GM12873 (cell line): ENCODE measurements around the gene TBC1D2B.

Source experiments
- TF ChIP-seq, protein P1 (sequence below): IDR thresholded peaks from 2 replicates; pipeline ENCODE4 v1.5.1; 2012; ENCODE audit warnings: low read depth, mild to moderate bottlenecking, moderate library complexity, low read length, control low read depth; ENCODE audit not compliant: insufficient read depth; ENCODE audit errors: missing control alignments

Gene TBC1D2B

DNA sequence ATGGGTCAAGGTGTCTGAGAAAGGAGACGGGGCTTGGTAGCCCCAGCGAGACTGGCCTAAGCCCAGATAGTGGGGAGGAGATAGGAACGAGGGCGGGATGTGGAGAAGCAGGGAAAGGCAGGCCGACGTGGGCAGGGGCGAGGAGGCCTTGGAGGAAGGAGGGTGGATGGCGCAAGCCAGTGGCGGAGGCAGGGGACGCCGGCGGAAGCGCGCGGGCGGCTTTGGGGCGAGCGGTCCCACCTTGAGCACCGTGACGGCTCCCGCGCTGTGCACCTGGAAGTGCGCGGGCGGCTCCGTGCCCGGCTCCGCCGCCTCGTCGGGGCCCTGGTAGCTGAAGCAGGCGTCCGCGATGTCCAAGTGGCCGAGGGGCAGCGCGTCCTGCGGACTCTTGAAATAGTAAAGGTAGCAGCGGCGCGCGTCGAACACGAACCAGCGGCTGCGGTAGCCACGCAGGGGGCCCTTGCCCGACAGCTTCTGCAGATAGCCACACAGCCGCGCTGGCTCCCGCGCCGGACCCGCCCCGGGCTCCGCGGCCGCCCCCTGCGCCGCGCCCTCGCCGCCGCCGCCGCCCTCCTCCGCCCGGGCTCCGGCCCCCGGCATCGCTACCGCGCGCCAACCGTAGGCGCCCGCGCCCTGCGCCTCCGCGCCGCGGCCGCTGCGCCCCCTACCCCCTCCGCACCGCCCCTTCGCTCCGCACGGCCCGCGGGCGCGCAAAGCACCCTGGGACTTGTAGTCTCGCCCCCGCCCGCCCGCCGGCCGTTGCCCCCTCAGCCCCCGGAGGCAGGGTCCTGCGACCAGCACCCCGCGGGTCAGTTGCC, at the start of gene TBC1D2B:
TSS of gene TBC1D2B (minus strand) at position 659 of the 818 bp plus-strand sequence. CDS start at position 600, 59 bp downstream.
- TF ChIP-seq, protein P1, sequence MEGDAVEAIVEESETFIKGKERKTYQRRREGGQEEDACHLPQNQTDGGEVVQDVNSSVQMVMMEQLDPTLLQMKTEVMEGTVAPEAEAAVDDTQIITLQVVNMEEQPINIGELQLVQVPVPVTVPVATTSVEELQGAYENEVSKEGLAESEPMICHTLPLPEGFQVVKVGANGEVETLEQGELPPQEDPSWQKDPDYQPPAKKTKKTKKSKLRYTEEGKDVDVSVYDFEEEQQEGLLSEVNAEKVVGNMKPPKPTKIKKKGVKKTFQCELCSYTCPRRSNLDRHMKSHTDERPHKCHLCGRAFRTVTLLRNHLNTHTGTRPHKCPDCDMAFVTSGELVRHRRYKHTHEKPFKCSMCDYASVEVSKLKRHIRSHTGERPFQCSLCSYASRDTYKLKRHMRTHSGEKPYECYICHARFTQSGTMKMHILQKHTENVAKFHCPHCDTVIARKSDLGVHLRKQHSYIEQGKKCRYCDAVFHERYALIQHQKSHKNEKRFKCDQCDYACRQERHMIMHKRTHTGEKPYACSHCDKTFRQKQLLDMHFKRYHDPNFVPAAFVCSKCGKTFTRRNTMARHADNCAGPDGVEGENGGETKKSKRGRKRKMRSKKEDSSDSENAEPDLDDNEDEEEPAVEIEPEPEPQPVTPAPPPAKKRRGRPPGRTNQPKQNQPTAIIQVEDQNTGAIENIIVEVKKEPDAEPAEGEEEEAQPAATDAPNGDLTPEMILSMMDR, result peak; percentile 14

DNA sequence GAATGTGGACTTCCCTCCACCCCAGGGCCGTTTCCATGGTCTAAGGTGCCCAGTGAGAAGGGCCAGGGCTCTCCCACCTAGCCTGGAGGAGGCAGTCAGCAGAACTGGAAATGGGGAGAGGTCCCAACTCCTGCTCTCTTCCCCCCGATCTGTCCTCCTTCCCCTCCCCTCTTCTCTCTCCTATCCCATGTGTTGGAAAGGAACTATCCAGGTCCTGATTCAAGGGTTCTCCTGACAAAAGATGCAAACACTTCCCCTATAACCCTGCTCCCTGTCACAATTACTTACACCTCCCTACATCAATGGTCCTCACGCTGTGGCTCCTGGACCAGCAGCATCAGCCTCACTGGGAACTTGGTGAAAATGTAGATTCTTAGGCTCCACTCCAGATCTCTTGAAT, 47.8 kb upstream of the TBC1D2B start:
- TF ChIP-seq, protein P1, result no peak

DNA sequence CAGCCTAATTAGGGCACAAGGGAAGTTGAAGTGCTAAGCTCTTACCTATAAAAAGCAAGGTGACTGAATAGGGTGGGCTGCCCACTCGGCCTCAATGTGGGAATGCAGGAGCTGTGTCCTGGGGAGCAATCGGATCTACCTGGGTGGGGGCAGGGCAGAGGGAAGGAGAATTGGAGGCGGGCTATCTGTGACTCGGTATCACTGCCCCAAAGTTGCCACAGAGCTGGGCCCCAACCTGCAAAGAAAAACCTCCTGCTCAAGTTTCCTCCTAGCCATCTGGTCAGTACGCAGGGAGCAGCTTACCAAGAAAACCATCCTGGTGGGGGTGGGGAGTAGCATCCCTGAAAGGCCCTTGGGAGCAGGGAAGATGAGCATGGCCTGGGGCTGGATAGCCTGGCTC, 43.0 kb upstream of the TBC1D2B start:
- TF ChIP-seq, protein P1, result no peak

DNA sequence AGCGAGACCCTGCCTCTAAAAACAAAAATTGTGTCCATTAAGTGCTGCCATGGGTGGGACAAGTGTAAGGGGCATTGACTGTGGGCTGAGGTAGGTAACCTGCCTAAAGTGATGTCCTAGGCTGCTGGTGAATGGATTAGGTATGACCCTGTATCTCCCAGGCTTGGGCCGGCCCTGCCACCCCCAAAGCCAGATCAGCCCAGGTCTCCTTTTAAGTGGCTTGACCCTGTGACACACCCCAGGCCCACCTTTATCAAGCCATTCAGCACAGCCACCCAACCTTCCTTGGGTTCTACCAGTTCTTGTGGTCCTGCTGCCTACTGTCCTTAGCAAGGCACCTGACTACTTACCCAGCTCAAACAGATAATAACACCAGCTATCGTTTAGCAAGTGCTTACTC, 35.0 kb upstream of the TBC1D2B start:
- TF ChIP-seq, protein P1, result no peak

DNA sequence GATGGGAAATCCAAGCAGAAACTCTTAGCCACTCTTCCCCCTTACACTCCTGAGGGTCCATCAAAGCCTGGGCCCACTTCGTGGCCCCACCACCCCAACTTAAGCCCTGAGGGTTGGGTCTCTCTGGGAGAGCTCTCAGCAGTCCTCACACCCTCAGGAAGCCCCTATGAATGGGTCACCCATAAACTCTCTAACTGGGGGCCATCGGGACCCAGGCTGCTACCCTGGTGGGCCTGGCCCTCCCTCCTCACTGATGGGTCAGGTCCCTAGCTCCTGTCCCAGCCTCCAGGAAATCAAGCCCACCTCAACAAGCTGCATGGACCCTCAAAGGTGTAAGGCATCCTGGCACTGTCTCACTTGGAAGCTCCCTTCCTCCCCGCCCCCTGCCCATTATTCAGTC, 34.3 kb upstream of the TBC1D2B start:
- TF ChIP-seq, protein P1, result no peak

DNA sequence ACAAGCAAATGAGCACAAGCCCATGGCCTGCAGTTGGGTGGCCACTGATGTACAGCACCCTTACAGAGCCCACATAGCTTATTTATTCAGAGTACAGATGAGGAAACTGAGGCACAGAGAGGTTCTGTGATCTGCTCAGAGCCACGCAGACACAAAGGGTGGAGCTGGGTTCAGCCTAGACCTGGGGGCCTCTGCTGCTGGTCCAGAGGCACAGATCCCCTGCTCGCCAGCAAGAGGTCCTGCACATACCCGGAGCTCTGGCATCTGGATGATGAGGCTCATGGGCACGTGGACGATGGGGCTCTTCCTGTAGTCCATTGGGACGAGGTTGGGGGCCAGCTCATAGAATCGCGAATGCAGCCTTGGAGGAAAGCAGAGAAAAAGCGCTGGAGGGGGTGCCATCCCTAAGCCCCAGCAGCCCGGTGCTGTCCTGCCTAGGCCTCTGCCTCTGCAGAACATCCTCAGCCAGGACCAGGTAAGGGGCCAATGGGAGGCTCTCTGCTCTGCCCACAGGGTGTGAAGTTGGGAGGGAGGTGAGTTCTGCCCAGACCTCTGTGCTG, 33.5 kb upstream of the TBC1D2B start:
- TF ChIP-seq, protein P1, result no peak

DNA sequence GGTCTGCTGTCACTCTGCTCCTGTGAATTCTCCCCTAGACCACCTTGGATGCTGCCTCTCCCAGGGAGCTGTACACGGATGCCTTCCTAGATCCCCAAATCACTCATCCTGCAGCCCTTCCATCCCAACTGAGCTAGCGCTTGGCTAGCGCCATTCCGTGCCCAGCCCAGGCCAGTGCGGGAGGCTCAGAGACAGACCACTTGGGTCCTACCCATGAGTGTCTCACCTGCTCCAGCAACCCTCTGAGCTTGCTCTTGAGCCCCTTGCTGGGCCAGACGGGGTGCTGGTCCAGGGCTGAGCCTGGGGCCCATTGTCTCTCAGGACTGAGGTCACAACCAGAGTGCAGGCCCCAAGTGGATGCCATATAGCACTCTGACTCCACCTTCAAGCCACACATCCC, 32.6 kb upstream of the TBC1D2B start:
- TF ChIP-seq, protein P1, result no peak
